Endodermal cell (in vitro differentiated cells): ENCODE results near the gene TMEM143. TPM values are rescaled to one million over a fixed set of nuclear protein-coding genes. Genes with fewer than 3 reads are reported as not detected.

Experiments
- DNase-seq: peaks from one replicate; pipeline ENCODE4 v3.0.0-alpha.2; 2017
- H3K27ac ChIP-seq: 2 replicates; pipeline ENCODE4 v1.5.1; 2013; ENCODE audit warnings: mild to moderate bottlenecking, low read depth, low read length, moderate library complexity
- H3K27me3 ChIP-seq: 2 replicates; pipeline ENCODE4 v1.6.1; 2013; ENCODE audit warnings: mild to moderate bottlenecking, low read length, moderate library complexity; ENCODE audit not compliant: insufficient read depth, control insufficient read depth, poor library complexity, severe bottlenecking
- H3K36me3 ChIP-seq: 2 replicates; pipeline ENCODE4 v1.7.0; 2013; ENCODE audit warnings: mild to moderate bottlenecking, low read length, moderate library complexity; ENCODE audit not compliant: control insufficient read depth, insufficient read depth
- H3K4me1 ChIP-seq: one replicate; pipeline ENCODE4 v1.7.0; 2013; ENCODE audit warnings: low read length; ENCODE audit not compliant: control insufficient read depth, insufficient read depth
- H3K4me3 ChIP-seq: 2 replicates; pipeline ENCODE4 v1.5.1; 2013; ENCODE audit warnings: mild to moderate bottlenecking, low read length, moderate library complexity
- H3K9ac ChIP-seq: 2 replicates; pipeline ENCODE4 v1.6.1; 2013; ENCODE audit warnings: mild to moderate bottlenecking, low read length, moderate library complexity; ENCODE audit not compliant: poor library complexity, severe bottlenecking; ENCODE audit errors: extremely low read depth
- H3K9me3 ChIP-seq: 2 replicates; pipeline ENCODE4 v1.6.1; 2013; ENCODE audit warnings: mild to moderate bottlenecking, low read length, moderate library complexity; ENCODE audit not compliant: control insufficient read depth
- H3K27ac Mint-ChIP-seq: 2 replicates; pipeline ENCODE4 v1.8.0; 2020; ENCODE audit warnings: mixed read lengths
- H3K27me3 Mint-ChIP-seq: 2 replicates; pipeline ENCODE4 v1.8.0; 2021; ENCODE audit warnings: mild to moderate bottlenecking, mixed read lengths; ENCODE audit not compliant: insufficient read depth
- H3K36me3 Mint-ChIP-seq: 2 replicates; pipeline ENCODE4 v1.8.0; 2020; ENCODE audit warnings: low read depth, mixed read lengths
- H3K4me1 Mint-ChIP-seq: 2 replicates; pipeline ENCODE4 v1.8.0; 2020; ENCODE audit warnings: mixed read lengths
- H3K4me3 Mint-ChIP-seq: 2 replicates; pipeline ENCODE4 v1.8.0; 2020; ENCODE audit warnings: mild to moderate bottlenecking, moderate library complexity, mixed read lengths
- H3K9me3 Mint-ChIP-seq: 2 replicates; pipeline ENCODE4 v1.8.0; 2020; ENCODE audit warnings: mild to moderate bottlenecking, mixed read lengths
- CTCF ChIP-seq: fragments of 200-600 bp; sonication (generic); conservative IDR thresholded peaks from 2 replicates; pipeline ENCODE4 v1.5.0; 2021; ENCODE audit warnings: antibody characterized with exemption, mild to moderate bottlenecking
- WGBS, 2 experiments: methylation state at CpG; one replicate each; pipeline versions ENCODE4 v1.1.5 to v1.1.7; 2013; ENCODE audit warnings: missing lambda C conversion rate in 2 of 2, mixed read lengths in 1 of 2; ENCODE audit not compliant: insufficient coverage in 1 of 2, insufficient read length in 1 of 2; 5-methylcytosine and 5-hydroxymethylcytosine counted together
- total RNA-seq, 2 donors: library from RNA; stranded (reverse); fragmentation: NEBNext Ultra II Directional in 1 of 2; extraction: Animal tissue kit (Norgen Biotek cat#: 25700) in 1 of 2; gene quantifications; 2 replicates in 1 of 2; 3 replicates in 1 of 2; pipeline ENCODE4 v1.2.1, GENCODE V29; 2021

The TMEM143 gene
- total RNA-seq, 2 donors from 2014 or later = 13.9 to 19.1 TPM

DNA sequence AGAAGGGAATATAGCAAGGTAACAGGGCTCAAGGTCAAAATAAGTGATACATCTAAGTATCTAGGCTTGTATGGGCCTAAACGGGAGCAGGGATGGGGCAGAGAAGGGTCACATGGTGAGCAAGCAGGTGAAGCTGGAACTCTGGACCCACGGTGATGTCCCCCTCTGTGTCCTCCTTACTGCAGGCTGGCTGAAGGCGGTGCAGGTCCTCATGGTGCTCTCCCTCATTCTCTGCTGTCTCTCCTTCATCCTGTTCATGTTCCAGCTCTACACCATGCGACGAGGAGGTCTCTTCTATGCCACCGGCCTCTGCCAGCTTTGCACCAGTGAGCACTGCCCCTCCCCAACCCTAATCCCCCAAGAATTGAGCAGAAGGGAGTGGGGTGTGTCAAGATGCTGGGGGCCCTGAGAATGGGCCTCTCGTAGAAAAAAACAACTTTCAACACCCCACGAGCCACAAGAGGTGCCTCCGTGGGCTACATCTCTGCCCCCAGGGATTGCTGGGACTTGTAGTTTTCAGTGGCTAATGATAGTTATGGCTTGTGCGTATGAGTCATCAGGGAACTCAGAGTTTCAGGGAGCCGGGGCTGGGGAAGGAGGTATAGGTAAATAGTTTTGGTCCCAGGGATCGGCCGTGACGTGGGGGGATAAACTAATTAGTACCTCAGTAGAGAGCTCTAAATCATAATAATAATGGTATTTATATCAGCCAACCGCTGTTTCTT is 34.4 kb downstream of the TMEM143 start:
- H3K9me3 Mint-ChIP-seq = peaks cover 4% of the 10 kb centered on the region
- Histone ChIP-seq H3K4me1 (peaks cover 4% of the 10 kb centered on the region), H3K4me3 (no peak overlapping the region), H3K27me3 (no peaks in the 10 kb centered on the region), H3K27ac (no peak overlapping the region), H3K9ac (no peak overlapping the region), H3K9me3 (peaks cover 7% of the 10 kb centered on the region), H3K36me3 (no peaks in the 10 kb centered on the region)
- H3K36me3 Mint-ChIP-seq = no peaks in the 10 kb centered on the region
- peaks cover 28% of the 10 kb centered on the region for H3K4me1 Mint-ChIP-seq
- peak; percentile 74 for DNase-seq
- no peak overlapping the region for H3K27ac Mint-ChIP-seq
- H3K4me3 Mint-ChIP-seq = peak overlapping the region; percentile 78
- WGBS, 2 experiments = 87 to 89% methylated on average over 3 to 15 of the region's 15 CpGs
- peaks cover 24% of the 10 kb centered on the region for H3K27me3 Mint-ChIP-seq
- TF ChIP-seq CTCF = no peak

DNA sequence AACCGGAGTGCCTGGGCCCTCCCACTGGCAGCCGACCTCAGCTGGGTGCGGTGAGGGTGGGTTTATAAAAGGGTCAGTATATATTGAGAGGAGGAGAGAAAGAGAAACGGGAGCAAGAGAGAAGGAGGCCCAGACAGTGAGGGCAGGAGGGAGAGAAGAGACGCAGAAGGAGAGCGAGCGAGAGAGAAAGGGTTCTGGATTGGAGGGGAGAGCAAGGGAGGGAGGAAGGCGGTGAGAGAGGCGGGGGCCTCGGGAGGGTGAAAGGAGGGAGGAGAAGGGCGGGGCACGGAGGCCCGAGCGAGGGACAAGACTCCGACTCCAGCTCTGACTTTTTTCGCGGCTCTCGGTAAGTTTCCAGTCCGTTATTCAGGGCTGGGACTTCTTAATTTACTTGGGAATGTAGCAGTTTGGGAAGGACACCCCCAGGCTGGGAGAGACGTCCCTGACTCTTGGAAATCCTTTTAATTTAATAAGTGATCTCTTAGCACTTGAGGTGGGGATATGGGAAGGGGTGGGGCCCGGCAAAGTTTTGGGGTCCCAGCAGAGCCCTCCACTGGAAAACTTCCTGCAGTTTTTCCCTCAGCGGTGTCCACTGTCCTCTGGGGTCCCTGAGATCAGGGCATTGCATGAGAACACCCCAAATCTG is 38.4 kb downstream of the TMEM143 start, which contains the start of gene EMP3:
Gene EMP3, plus strand, starts transcription at position 288 of the 646 bp plus-strand sequence. CDS start 1,293 bp downstream, outside the sequence.
- peak within 1 kb of the TSS; percentile 20 for H3K9ac ChIP-seq
- H3K27me3 ChIP-seq = no peaks in the 10 kb centered on the region
- Mint-ChIP-seq H3K36me3 (no peaks in the 10 kb centered on the region), H3K4me3 (peak within 1 kb of the TSS; percentile 45), H3K9me3 (peaks cover 4% of the 10 kb centered on the region), H3K27me3 (peaks cover 33% of the 10 kb centered on the region), H3K27ac (no peak within 1 kb of the TSS), H3K4me1 (peaks cover 14% of the 10 kb centered on the region)
- peak within 1 kb of the TSS; percentile 70 for H3K4me3 ChIP-seq
- 5 to 11% methylated on average over 8 to 22 of the region's 22 CpGs for WGBS, 2 experiments
- no peaks in the 10 kb centered on the region for H3K36me3 ChIP-seq
- peaks cover 4% of the 10 kb centered on the region for H3K4me1 ChIP-seq
- DNase-seq = peak; percentile 92
- peaks cover 7% of the 10 kb centered on the region for H3K9me3 ChIP-seq
- H3K27ac ChIP-seq = no peak within 1 kb of the TSS
- no peak for TF ChIP-seq CTCF

DNA sequence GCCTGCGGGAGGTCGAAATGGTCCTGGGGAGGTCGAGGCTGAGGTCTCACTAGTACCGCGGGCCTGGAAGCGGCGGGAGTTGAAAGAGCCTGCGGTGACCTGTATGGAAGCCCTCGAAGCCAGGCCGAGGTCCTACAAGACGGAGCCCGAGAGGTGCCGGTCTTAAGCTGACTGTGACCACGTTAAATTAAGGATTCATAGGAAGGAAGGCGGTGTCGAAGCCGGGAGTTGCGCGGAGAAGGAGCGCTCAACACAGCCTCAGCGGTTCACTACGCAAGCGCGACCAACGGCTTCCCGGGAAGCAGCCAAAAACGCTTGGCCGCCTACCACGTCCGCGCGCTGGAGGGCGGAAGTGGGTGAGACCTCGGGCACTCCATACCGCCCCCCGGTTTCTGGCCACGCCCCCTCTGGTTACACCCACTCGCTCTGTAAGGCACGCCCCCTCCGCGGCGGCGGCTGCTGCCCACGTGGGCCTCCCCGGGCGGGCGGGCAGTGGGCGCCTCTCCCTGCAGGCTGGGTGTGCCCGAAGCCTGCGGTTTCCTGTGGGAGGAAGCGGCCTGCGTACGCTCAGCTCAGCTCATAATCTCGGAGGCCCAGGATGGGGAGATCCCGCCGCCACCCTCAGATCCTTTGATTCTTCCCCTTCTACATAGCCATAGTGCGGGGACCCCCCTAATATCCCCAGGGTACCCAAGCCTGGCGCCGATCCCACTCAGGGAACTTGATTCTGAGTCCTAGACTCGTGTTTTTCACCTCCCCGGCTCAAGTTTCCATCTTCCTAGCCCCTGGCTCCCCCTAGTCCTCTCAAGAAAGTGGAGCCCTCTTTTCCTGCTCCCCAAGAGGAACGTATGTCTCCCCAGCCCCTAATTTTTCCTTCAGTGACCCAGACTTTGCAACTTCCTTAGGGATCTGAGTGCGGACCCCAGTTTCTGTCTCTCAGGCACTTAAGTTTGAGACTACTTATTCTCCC is 41.8 kb downstream of the TMEM143 start:
- peak overlapping the region; percentile 79 for H3K27ac ChIP-seq
- H3K27ac Mint-ChIP-seq = peak overlapping the region; percentile 99
- no peaks in the 10 kb centered on the region for H3K9me3 Mint-ChIP-seq
- peak overlapping the region; percentile 86 for H3K4me3 ChIP-seq
- H3K4me1 Mint-ChIP-seq = peaks cover 13% of the 10 kb centered on the region
- DNase-seq = peak; percentile 98
- peak; percentile 43 for TF ChIP-seq CTCF
- peaks cover 4% of the 10 kb centered on the region for H3K4me1 ChIP-seq
- no peaks in the 10 kb centered on the region for H3K36me3 Mint-ChIP-seq
- no peaks in the 10 kb centered on the region for H3K36me3 ChIP-seq
- H3K4me3 Mint-ChIP-seq = peak overlapping the region; percentile 80
- no peaks in the 10 kb centered on the region for H3K9me3 ChIP-seq
- H3K27me3 ChIP-seq = no peaks in the 10 kb centered on the region
- WGBS, 2 experiments = 7 to 22% methylated on average over 18 to 62 of the region's 63 CpGs
- peak overlapping the region; percentile 82 for H3K9ac ChIP-seq
- H3K27me3 Mint-ChIP-seq = peaks cover 29% of the 10 kb centered on the region
